Measurements from ENCODE around the gene UTP11.

UTP11 gene

DNA sequence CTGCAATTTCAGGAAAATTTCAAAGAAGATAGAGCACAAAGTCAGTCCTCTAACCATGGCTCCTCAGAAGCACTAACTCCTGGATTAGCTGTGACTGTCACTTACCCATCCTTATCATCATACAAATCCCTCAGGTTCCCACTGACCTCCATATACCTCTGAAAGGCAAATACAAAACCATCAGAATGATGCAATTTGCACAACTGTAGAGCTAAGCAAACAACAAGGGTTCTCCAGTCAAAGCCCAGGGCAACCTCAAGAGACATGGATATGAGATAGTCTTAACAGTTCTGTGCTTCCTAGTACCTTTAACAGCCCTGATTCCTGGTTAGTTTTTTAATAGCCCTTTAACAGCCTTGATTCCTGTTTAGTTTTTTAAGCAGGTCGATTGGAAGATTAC is 24.9 kb upstream of the UTP11 start:
- TF ChIP-seq, protein P1, sequence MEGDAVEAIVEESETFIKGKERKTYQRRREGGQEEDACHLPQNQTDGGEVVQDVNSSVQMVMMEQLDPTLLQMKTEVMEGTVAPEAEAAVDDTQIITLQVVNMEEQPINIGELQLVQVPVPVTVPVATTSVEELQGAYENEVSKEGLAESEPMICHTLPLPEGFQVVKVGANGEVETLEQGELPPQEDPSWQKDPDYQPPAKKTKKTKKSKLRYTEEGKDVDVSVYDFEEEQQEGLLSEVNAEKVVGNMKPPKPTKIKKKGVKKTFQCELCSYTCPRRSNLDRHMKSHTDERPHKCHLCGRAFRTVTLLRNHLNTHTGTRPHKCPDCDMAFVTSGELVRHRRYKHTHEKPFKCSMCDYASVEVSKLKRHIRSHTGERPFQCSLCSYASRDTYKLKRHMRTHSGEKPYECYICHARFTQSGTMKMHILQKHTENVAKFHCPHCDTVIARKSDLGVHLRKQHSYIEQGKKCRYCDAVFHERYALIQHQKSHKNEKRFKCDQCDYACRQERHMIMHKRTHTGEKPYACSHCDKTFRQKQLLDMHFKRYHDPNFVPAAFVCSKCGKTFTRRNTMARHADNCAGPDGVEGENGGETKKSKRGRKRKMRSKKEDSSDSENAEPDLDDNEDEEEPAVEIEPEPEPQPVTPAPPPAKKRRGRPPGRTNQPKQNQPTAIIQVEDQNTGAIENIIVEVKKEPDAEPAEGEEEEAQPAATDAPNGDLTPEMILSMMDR (conservative IDR thresholded peaks at IDR 0.05), result no peak
- H3K27ac ChIP-seq, result no peak overlapping the region

DNA sequence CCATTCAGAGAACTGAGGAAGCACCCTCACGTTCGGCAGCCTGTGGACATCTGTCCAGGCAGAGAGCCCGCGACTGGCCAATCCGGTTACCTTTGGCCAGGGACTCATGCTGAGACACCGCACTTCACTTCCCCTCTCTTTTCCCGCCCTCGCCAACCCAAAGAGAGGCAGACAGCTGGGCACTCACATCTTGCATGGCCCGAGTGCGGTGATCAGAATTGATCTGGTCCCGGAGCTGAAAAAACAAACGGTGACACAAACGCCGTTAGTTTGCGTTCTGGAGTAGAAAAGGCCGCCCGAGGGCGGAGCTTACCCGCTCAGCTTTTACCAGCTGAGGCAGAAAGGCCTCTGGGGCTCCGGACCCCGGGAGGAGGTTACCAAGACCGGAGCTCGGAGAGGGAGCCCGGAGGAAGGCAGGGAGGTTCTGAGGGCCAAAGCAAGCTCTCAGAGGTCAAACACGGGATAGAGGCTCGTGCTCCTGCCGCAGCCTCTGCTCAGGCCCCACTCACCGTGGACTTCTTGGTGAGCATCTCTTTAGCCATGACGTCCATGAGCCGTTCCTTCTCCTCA is 23.1 kb upstream of the UTP11 start:
- peak overlapping the region; percentile 80 for H3K27ac ChIP-seq
- TF ChIP-seq, protein P1 (conservative IDR thresholded peaks at IDR 0.05), result no peak

DNA sequence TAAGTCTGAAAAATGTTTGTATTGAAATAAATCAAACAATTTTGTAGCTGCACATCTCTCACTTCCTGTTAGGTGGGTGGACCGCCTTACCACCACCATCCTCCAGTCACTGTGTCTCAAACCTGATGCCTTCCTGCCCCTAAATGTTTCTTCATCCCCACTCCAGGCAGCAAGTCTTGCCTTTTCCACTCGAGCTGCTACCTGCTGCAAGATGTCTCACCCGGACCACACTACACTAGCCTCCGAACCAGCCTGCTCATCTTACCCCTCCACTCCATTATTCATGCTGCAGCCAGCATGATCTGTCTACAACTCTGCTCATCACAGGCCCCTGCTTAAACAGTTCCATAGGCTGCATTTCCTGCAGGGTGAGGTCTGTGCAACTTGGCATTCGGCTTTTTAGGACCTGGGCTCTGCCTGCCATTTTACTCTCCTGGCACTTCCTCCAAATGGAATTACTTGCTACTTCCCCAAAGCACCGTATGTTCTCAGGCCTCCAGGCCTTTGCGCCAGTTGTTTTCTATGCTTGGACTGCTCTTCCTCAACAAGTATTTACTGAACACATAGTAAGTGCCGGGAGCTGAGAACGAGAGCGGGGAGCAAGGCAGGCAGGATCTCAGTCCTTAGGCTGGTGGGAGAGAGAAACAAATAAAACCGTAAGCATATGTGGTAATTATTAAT is 17.5 kb upstream of the UTP11 start:
- TF ChIP-seq, protein P1 (conservative IDR thresholded peaks at IDR 0.05), result no peak
- H3K27ac ChIP-seq, result no peak overlapping the region

DNA sequence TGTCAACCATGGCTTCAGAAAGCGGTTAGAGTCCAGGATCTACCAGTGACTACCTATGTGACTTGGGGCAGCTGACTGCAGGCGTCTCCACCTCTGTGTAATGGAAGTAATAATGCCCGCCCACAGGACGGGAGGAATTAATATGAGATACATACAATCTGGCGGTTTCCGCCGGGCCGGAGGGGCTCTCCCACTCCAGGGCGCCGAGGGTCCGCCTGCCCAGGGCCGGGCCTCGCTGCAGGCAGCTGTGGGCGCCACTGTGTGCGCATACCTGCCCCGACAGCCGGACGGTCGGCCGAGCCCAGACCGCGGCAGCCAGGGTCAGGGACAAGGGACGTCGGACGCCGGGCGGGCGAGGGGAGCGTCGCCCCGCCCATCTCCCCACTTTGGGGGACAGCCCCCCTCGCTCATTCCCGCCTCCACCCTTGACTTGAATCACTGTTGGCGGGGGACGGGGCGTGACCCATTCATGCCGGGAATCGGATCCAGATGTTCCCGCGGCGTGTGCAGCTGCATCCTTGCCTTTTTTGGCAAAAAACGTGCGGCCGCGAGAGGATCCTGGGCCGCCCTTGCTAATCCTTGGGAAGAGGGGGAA is 16.7 kb upstream of the UTP11 start:
- TF ChIP-seq, protein P1 (conservative IDR thresholded peaks at IDR 0.05), result no peak
- no peak overlapping the region for H3K27ac ChIP-seq

DNA sequence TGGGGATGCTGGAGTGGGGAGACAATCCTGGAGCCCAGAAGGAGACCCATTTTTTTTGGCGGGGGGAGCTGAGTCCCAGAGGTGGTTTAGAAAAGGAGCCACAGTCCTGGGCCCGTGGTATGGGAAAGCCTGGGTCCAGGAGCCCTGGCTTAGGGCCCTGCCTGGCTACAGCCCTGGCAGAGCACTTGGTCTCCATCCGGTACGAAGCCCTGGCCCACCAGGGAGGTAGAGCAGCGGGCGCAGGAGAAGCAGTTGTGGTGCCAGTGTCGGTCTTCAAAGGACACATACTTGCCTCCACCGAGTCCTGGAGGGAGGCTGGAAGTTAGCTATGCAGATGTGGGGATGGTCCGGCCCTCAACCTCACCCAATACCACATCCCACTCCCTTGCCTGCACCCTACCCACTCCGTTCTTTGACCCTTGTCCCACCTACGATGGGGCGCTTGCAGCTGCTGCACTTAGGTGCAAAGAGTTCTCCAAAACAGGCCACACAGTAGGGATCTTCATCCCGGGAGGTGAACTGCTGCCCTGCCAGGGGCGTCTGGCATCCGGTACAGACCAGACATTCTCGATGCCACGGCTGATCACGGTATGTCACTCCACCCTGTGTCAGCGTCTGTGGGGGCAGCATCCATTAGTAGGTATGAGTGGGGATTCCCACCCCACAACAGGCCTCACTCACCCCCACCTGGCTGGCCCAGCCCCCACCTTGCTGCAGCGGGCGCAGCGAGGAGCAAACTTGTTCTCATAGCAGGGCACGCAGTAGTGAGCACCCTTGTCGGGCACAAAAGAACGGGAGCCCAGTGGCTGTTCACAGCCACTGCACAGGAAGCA is 15.1 kb upstream of the UTP11 start:
- TF ChIP-seq, protein P1 (conservative IDR thresholded peaks at IDR 0.05), result no peak

DNA sequence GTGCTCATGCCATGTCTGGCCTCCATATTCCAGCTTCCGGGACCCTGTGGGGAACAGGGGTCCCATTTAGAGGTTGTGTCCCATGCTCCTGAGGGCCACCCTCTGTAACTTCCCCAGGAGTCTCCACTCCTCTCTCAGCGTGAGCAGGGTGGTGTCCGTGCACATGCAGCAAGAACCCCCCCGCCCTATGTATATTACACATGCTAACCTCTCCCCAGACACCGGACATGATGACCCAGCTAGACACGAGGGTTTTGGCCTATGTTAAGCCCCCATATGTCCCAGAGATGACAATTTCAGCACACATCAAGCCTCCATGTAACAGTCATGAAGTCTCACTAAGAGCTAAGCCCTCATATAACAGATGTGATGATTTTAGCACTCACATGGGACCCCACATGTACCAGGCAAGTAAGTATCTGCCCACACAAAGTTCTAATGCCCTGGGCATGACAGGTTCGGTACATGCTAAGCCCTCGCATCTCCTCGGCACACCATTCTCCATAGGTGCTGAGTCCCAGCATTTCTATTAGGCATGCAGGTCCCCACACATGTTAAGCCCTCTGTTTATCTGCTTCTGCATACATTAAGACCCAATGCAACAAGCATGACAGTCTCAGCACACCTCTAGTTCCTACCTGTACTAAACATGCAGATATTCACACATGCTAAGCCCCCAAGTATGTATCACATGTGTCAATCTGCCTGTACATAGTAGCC is 14.3 kb upstream of the UTP11 start:
- TF ChIP-seq, protein P1 (conservative IDR thresholded peaks at IDR 0.05), result no peak
- H3K27ac ChIP-seq, result no peak overlapping the region

More for the DNA sequence above, 15.1 kb upstream of the UTP11 start:
- H3K27ac ChIP-seq, result no peak overlapping the region
